ENCODE results near the gene ARHGDIB.
A peak's percentile ranks its signal among the peaks of the same experiment; 100 is the strongest.

ARHGDIB gene

GRCh38 chr12:14961466-14962152 is at the start of gene ARHGDIB:
Gene ARHGDIB, minus strand, starts transcription at chr12:14961601. Its CDS starts 10,889 bp downstream, at chr12:14950712.
- H3K4me3 ChIP-seq (ENCODE audit: low read length), result peak within 1 kb of the TSS; percentile 97

GRCh38 chr12:15011162-15011561 is 49.8 kb upstream of the ARHGDIB start:
- TF ChIP-seq ZNF274 (IDR thresholded peaks at IDR 0.05; ENCODE audit: low read depth, low read length), result no peak
- H3K4me3 ChIP-seq (ENCODE audit: low read length), result no peak overlapping the region

More at GRCh38 chr12:14961466-14962152, at the start of gene ARHGDIB:
- TF ChIP-seq ZNF274 (IDR thresholded peaks at IDR 0.05; ENCODE audit: low read depth, low read length), result no peak

GRCh38 chr12:15007551-15007950 is 46.1 kb upstream of the ARHGDIB start:
- H3K4me3 ChIP-seq (ENCODE audit: low read length), result no peak overlapping the region
- TF ChIP-seq ZNF274 (IDR thresholded peaks at IDR 0.05; ENCODE audit: low read depth, low read length), result no peak

GRCh38 chr12:15005064-15005463 is 43.7 kb upstream of the ARHGDIB start:
- H3K4me3 ChIP-seq (ENCODE audit: low read length), result no peak overlapping the region
- TF ChIP-seq ZNF274 (IDR thresholded peaks at IDR 0.05; ENCODE audit: low read depth, low read length), result no peak

- TF ChIP-seq ZNF274 (IDR thresholded peaks at IDR 0.05; ENCODE audit: low read depth, low read length), result no peak
Measured at GRCh38 chr12:15004421-15004820, 43.0 kb upstream of the ARHGDIB start.

GRCh38 chr12:15001733-15002382 is 40.5 kb upstream of the ARHGDIB start:
- no peak overlapping the region for H3K4me3 ChIP-seq (ENCODE audit: low read length)
- no peak for TF ChIP-seq ZNF274 (IDR thresholded peaks at IDR 0.05; ENCODE audit: low read depth, low read length)

More at GRCh38 chr12:15004421-15004820, 43.0 kb upstream of the ARHGDIB start:
- H3K4me3 ChIP-seq (ENCODE audit: low read length), result no peak overlapping the region

- TF ChIP-seq ZNF274 (IDR thresholded peaks at IDR 0.05; ENCODE audit: low read depth, low read length), result no peak
- H3K4me3 ChIP-seq (ENCODE audit: low read length), result no peak overlapping the region
Measured at GRCh38 chr12:15000575-15000974, 39.2 kb upstream of the ARHGDIB start.

- no peak for TF ChIP-seq ZNF274 (IDR thresholded peaks at IDR 0.05; ENCODE audit: low read depth, low read length)
- no peak overlapping the region for H3K4me3 ChIP-seq (ENCODE audit: low read length)
Measured at GRCh38 chr12:14999695-15000365, 38.4 kb upstream of the ARHGDIB start.

- no peak overlapping the region for H3K4me3 ChIP-seq (ENCODE audit: low read length)
Measured at GRCh38 chr12:14999021-14999694, 37.8 kb upstream of the ARHGDIB start.

GRCh38 chr12:14997998-14998397 is 36.6 kb upstream of the ARHGDIB start:
- no peak for TF ChIP-seq ZNF274 (IDR thresholded peaks at IDR 0.05; ENCODE audit: low read depth, low read length)
- H3K4me3 ChIP-seq (ENCODE audit: low read length), result no peak overlapping the region

More at GRCh38 chr12:14999021-14999694, 37.8 kb upstream of the ARHGDIB start:
- TF ChIP-seq ZNF274 (IDR thresholded peaks at IDR 0.05; ENCODE audit: low read depth, low read length), result no peak

- TF ChIP-seq ZNF274 (IDR thresholded peaks at IDR 0.05; ENCODE audit: low read depth, low read length), result no peak
- no peak overlapping the region for H3K4me3 ChIP-seq (ENCODE audit: low read length)
Measured at GRCh38 chr12:14995583-14996425, 34.4 kb upstream of the ARHGDIB start.

GRCh38 chr12:14994610-14995009 is 33.2 kb upstream of the ARHGDIB start:
- H3K4me3 ChIP-seq (ENCODE audit: low read length), result no peak overlapping the region
- TF ChIP-seq ZNF274 (IDR thresholded peaks at IDR 0.05; ENCODE audit: low read depth, low read length), result no peak

- no peak overlapping the region for H3K4me3 ChIP-seq (ENCODE audit: low read length)
- TF ChIP-seq ZNF274 (IDR thresholded peaks at IDR 0.05; ENCODE audit: low read depth, low read length), result no peak
Measured at GRCh38 chr12:14993537-14994266, 32.3 kb upstream of the ARHGDIB start.

Data from GM08714 (cell line).